HG02840 (cell line): Measurements from ENCODE around the gene DNAH10.

ENCODE experiments used
- ATAC-seq: cut with Tn5 transposase; IDR thresholded peaks from one replicate; pipeline ENCODE4 v1.9.1; 2021; ENCODE audit warnings: mild to moderate bottlenecking, moderate library complexity, moderate number of reproducible peaks; ENCODE audit not compliant: unreplicated experiment, low FRiP score

Gene DNAH10

GRCh38 chr12:123879101-123879500 is 117.0 kb downstream of the DNAH10 start:
- no peak for ATAC-seq

GRCh38 chr12:123879691-123880090 is 117.6 kb downstream of the DNAH10 start:
- ATAC-seq: no peak

GRCh38 chr12:123882161-123882705 is 120.1 kb downstream of the DNAH10 start:
- ATAC-seq: no peak

- no peak for ATAC-seq
These were observed 124.2 kb downstream of the DNAH10 start for GRCh38 chr12:123886258-123886657.

- ATAC-seq: no peak
These were observed 125.0 kb downstream of the DNAH10 start for GRCh38 chr12:123886931-123887582.

- no peak for ATAC-seq
These were observed 126.9 kb downstream of the DNAH10 start for GRCh38 chr12:123888989-123889388.

GRCh38 chr12:123889848-123890535 is 127.9 kb downstream of the DNAH10 start:
- ATAC-seq: no peak

- no peak for ATAC-seq
These were observed 128.4 kb downstream of the DNAH10 start for GRCh38 chr12:123890536-123890902.

GRCh38 chr12:123891011-123891410 is 128.9 kb downstream of the DNAH10 start:
- no peak for ATAC-seq

- no peak for ATAC-seq
These were observed 129.5 kb downstream of the DNAH10 start for GRCh38 chr12:123891516-123892179.

GRCh38 chr12:123892180-123892559 is 130.1 kb downstream of the DNAH10 start:
- ATAC-seq: no peak

- no peak for ATAC-seq
These were observed 130.8 kb downstream of the DNAH10 start for GRCh38 chr12:123892853-123893252.

- no peak for ATAC-seq
These were observed 131.2 kb downstream of the DNAH10 start for GRCh38 chr12:123893276-123893675.

- ATAC-seq: no peak
These were observed 132.8 kb downstream of the DNAH10 start for GRCh38 chr12:123894823-123895345.

GRCh38 chr12:123895451-123895850 is 133.3 kb downstream of the DNAH10 start:
- no peak for ATAC-seq

GRCh38 chr12:123896767-123897166 is 134.7 kb downstream of the DNAH10 start:
- no peak for ATAC-seq

- ATAC-seq: no peak
These were observed 135.1 kb downstream of the DNAH10 start for GRCh38 chr12:123897221-123897620.

- no peak for ATAC-seq
These were observed 136.6 kb downstream of the DNAH10 start for GRCh38 chr12:123898673-123899072.

GRCh38 chr12:123899368-123899767 is 137.3 kb downstream of the DNAH10 start:
- no peak for ATAC-seq

GRCh38 chr12:123900871-123901376 is 138.8 kb downstream of the DNAH10 start:
- no peak for ATAC-seq

- ATAC-seq: no peak
These were observed 140.7 kb downstream of the DNAH10 start for GRCh38 chr12:123902821-123903220.
